Daoy (cell line): ENCODE data around the gene STX17. TPM values are rescaled to one million over a fixed set of nuclear protein-coding genes. Genes with fewer than 3 reads are reported as not detected.

Experiments
- DNase-seq: peaks from one replicate; pipeline ENCODE4 v3.0.0-alpha.2; 2015; ENCODE audit warnings: low read depth
- total RNA-seq: library from RNA; depleted of rRNA; stranded (reverse); fragments of >200 nt; shearing (Covaris generic); gene quantifications from 2 replicates; pipeline ENCODE4 v1.2.3, GENCODE V29; 2014

The STX17 gene
- total RNA-seq, 1 experiment from 2014 or later = 18.6 TPM

- DNase-seq = peak; percentile 16
Observed at GRCh38 chr9:99905833-99906402, 536 bp upstream of the STX17 start.

DNA sequence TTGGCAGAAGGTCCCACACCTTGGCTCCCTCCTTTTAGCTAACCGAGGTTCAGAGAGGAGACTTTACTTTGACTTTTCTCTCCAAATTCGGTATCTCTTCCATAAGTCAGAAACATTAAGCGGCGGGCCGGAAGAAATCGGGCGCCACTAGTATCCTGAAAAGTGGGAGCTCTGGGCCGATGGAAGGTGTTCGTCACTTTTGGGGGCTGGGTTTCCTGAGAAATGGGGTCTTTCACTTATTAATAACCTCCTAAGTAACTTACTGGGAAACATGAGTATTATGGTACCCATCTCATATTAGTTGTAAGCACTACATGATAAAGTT lies 716 bp downstream of the STX17 start:
- no peak for DNase-seq

- no peak for DNase-seq
Observed at GRCh38 chr9:99911600-99911999, 5.1 kb downstream of the STX17 start.

DNA sequence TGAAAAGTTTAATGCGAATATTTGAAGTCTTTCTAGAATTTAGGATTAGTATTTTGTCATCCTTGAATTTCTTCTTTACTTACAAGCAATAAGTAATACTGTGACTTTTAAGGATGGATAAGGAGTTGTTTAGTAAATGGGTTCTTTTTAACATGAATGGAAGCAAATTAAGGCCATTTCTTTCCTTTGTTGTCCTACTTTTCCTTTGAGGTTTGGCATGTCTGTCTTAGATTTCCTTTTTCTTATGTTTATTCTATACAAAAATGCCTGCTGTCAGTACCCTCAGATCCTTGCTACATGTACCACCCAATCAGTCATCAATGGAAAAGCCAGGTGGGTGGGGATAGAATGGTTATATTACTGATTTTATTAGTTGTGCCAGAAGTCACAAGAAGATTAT lies 10.2 kb downstream of the STX17 start:
- DNase-seq = no peak

- DNase-seq = no peak
Observed at GRCh38 chr9:99918134-99918533, 11.7 kb downstream of the STX17 start.

GRCh38 chr9:99919930-99920329 lies 13.5 kb downstream of the STX17 start:
- DNase-seq = no peak

GRCh38 chr9:99921875-99922710 lies 15.6 kb downstream of the STX17 start:
- DNase-seq = no peak

GRCh38 chr9:99922711-99923030 lies 16.2 kb downstream of the STX17 start:
- no peak for DNase-seq

GRCh38 chr9:99925541-99925940 lies 19.1 kb downstream of the STX17 start:
- DNase-seq = no peak

GRCh38 chr9:99929652-99930051 lies 23.2 kb downstream of the STX17 start:
- no peak for DNase-seq

DNA sequence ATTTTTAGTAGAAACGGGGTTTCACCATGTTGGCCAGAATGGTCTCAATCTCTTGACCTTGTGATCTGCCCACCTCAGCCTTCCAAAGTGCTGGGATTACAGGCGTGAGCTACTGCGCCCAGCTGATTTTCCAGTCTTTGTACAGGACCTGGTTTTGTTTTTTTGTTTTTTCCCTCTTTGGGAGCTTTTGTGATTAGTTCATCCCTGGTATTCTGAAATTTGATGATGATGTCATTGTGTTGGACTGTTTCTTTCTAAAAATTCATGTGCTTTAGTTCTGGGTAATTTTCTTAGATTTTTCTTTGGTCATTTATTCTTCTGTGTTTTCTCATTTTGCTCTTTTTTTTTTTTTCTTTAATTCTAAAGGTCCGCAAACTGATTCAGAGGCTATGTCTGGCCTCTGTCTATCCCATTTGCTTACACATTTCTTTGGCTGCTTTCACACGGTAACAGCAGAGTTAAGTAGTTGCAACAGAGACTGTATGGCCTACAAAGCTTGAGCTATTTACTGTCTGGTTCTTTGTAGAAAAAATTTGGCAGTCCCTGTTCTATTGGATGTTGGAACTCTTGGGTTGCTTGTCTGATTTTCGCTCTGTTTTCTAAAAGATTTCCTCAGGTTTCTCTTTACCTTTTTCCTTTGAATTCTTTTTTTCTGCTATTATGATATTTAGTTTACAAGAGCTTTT lies 24.8 kb downstream of the STX17 start:
- DNase-seq = no peak

DNA sequence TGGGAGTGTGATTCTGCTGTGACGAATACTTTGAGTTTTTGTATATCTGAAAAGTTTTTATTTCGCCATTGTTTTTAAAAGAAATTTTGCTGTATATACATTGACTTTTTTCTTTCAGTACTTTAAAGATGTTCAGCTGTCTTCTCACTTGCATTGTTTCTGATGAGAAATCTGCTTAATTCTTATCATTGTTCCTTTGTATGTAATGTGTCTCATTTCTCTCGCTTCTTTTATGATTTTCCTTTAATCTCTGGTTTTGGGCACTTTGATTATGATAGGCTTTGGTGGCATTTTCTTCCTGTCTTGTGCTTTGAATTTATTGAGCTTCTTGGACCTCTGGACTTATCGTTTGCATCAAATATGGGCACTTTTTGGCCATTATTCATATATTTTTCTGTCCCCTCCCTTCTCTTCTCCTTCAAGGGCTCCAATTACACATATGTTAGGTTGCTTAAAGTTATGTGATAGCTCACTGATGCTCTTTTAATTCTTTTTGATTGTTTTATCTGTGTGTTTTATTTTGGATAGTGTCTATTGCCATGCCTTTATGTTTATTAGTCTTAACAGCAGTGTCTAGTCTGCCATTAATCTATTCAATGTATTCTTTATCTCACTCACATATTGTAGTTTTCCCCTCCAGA lies 30.6 kb downstream of the STX17 start:
- DNase-seq = no peak

DNA sequence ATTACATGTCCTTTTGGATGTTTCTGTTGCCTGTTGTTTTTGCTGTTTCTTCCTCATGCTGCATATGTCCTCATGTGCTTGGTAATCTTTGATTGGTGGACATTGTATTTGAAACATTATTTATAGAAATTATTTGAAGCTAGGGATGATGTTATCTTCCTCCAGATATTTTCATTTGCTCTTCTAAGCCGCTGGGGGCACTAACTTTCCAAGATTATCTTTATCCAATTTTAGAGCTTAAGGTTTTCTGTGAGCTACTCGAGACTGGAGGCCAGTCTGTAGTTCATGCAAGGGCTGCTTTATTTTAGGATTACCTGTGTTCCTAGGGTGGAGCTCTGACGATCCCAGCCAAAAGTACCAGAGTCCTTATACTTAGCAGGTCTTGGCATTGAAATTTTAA lies 40.9 kb downstream of the STX17 start:
- no peak for DNase-seq

DNA sequence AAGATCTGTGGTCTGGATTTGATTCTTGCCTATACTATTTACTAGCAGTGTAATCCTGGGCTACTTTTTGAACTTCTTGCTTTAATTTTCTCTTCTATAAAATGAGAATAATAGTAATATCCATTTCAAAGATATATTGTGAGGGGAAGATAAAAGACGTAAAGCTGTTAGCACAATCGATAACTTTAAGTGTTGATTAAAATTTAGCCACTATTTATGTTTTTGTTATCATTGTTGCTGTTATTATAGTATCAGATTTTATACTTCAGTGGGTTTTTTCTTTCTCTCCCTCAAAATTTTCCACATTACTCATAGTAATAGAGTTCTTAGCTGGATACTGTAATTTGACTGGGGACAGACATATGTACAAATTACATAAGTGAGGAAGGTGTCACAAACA lies 42.0 kb downstream of the STX17 start:
- no peak for DNase-seq

DNA sequence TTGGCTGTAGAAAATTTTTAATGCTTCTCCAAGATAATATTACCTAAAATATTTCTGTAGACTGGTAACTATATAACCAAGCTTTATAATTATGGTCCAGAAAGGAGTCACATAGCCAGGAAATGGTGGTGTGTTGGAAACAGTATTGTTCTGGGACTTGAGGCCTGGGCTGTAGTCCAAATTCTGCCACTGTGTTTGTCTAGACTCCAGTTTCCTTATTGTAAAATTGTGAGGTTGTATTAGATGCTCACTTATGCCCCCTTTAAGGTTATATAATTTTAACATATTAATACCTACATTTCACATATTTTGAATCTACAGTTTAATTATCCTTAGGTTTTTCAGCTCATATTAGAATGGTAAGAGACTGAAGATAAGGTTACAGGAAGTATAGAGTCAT lies 42.4 kb downstream of the STX17 start:
- DNase-seq = peak; percentile 25

DNA sequence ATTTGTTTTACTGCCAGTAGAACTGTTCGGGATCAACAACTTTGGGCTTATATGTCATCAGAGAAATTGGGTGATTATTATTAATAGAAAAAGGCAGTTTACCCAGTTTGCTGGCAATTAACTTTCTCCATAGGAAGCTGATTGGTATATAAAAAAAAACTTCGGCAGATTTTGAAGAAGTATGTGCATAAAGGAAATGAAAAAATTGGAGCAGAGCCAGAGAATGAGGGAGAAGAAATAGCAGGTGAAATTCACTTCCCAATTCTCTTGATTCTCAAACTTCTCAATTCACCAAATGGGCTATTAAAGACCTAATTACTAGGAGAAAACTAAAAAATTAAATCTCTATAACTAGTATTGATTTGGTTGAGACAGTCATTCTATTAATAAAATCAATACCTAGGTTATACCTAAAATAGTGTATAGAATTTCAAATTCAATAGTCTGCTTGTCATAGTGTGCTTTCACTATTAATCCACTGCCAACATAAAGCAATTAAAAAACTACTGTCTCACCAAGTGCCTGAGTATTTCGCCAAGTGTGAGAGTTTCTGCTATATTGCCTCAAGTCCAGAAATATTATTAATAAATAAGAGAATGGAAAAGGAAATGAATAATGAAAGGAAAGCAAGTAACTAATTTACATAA lies 47.5 kb downstream of the STX17 start:
- no peak for DNase-seq

- DNase-seq = no peak
Observed at GRCh38 chr9:99954819-99955218, 48.4 kb downstream of the STX17 start.

DNA sequence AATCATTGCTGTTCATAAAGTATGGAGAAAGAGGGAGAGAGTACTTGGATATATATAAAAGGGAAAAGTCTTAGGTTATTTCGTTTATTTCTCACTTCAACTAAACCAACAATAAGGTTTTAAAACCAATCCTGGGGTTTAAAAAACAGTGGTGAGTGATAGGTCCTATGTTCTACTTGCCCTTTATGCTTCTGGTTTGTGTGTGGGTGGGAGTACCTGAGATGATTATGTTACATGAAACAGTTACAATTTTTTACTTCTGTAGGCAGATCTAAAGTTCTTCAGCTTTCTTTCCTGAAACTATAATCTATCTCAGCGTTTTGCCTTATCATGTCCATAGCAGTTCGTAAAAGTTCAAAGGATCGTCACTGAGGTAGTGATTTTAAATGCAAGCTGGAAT lies 49.2 kb downstream of the STX17 start:
- no peak for DNase-seq

DNA sequence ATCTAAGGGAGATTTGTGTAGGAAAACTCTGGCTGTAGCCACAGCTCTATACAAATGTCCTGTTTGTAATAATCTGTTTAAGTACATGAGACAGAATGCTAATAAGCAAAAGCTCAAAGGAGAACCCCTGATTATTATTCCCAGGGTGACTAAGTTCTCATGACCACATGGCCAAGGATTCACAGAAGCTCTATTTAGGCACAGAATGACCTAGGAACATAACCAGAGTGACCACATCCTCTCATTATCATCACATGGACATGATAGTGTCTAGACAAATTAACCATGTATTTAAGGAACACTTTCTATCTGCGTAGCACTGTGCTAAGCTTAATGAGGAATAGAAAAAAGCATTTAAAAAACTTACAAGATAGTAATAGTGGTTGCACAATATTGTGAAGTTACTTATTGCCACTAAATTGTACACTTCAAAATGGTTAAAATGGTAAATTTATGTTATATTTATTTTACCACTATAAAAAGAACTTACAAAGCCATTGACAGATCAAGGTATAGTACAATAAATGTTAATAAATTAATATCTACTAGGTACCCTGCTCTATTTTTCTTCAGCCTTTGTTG lies 56.3 kb downstream of the STX17 start:
- peak; percentile 15 for DNase-seq

DNA sequence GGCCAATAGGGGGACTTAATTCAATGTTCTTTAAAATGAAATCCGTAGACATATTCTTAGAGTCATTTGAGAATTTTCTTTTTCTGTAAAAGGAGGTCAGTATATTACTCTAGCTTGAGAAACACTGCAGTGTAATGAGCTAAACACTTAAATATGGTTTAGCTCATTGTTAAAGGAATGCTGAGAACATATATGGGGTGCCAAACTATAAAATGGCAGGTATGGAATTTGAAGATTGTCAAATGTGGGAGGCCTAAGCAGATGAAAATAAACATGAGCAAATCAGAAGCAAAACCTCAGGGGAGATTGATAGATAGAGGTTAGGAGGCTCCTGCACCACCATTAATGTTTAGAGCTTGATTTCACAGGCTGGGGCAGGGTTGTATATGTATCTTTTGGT lies 57.9 kb downstream of the STX17 start:
- no peak for DNase-seq

- DNase-seq = no peak
Observed at GRCh38 chr9:99966001-99966400, 59.5 kb downstream of the STX17 start.

DNA sequence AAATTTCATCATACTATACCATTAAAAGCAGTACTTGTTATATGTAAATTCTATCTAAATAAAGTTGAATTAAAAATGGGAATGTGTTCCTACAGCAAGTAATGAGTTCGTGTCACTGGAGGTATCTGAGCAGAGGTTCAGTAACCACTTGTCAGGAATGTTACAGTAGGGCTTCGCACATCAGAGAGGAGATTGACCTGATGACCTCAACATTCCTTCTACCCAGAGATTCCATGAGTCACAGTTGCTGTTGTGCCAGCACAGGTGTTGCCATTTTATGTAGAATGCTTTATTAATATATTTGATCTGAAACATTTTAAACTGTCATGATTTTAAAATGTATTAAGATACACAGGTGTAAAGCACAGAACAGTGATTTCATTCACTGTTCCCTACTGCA lies 60.3 kb downstream of the STX17 start:
- DNase-seq = peak; percentile 47
